Stimulated activated memory B cell treated with anti-CD40 and anti-IgM and Interleukin-4, amounts not matched to agents 10 μg/mL and 1 μg/mL and 100 μg/mL, for 72 hours (primary cell): ENCODE results near the gene PLEKHG4.

Source experiments
- ATAC-seq: fragments of 150-1000 bp; cut with Tn5 transposase; 2 replicates; pipeline ENCODE4 v1.10.0; 2021
- H3K27ac Mint-ChIP-seq: one replicate; pipeline ENCODE4 v1.8.0; 2022; ENCODE audit warnings: mild to moderate bottlenecking, mixed read lengths
- H3K27me3 Mint-ChIP-seq: one replicate; pipeline ENCODE4 v1.8.0; 2022; ENCODE audit warnings: mixed read lengths
- H3K36me3 Mint-ChIP-seq: one replicate; pipeline ENCODE4 v1.8.0; 2022; ENCODE audit warnings: mixed read lengths
- H3K4me1 Mint-ChIP-seq: one replicate; pipeline ENCODE4 v1.8.0; 2022; ENCODE audit warnings: mixed read lengths
- H3K4me3 Mint-ChIP-seq: one replicate; pipeline ENCODE4 v1.8.0; 2022; ENCODE audit warnings: mild to moderate bottlenecking, moderate library complexity, mixed read lengths
- H3K9me3 Mint-ChIP-seq: one replicate; pipeline ENCODE4 v1.8.0; 2022; ENCODE audit warnings: mixed read lengths

PLEKHG4 gene

GRCh38 chr16:67252609-67253497, 26.5 kb upstream of the PLEKHG4 start:
- no peak for ATAC-seq
- no peaks in the 10 kb centered on the region for H3K9me3 Mint-ChIP-seq
- no peak overlapping the region for H3K4me3 Mint-ChIP-seq
- H3K27ac Mint-ChIP-seq = no peak overlapping the region
- H3K4me1 Mint-ChIP-seq = peaks cover 19% of the 10 kb centered on the region
- H3K27me3 Mint-ChIP-seq = peaks cover 28% of the 10 kb centered on the region
- H3K36me3 Mint-ChIP-seq = no peaks in the 10 kb centered on the region

- Mint-ChIP-seq H3K27me3 (peaks cover 10% of the 10 kb centered on the region), H3K36me3 (no peaks in the 10 kb centered on the region), H3K27ac (no peak overlapping the region), H3K4me1 (peaks cover 2% of the 10 kb centered on the region), H3K4me3 (no peak overlapping the region), H3K9me3 (no peaks in the 10 kb centered on the region)
- ATAC-seq = no peak
Measured at GRCh38 chr16:67254801-67255552, 24.4 kb upstream of the PLEKHG4 start.

- Mint-ChIP-seq H3K4me3 (no peak overlapping the region), H3K27me3 (peaks cover 3% of the 10 kb centered on the region)
- no peak for ATAC-seq
Measured at GRCh38 chr16:67255553-67256221, 23.6 kb upstream of the PLEKHG4 start.

GRCh38 chr16:67256701-67257230, 22.6 kb upstream of the PLEKHG4 start:
- H3K4me3 Mint-ChIP-seq = no peak overlapping the region
- ATAC-seq = no peak
- no peaks in the 10 kb centered on the region for H3K27me3 Mint-ChIP-seq
- no peaks in the 10 kb centered on the region for H3K4me1 Mint-ChIP-seq
- no peak overlapping the region for H3K27ac Mint-ChIP-seq
- H3K36me3 Mint-ChIP-seq = no peaks in the 10 kb centered on the region
- no peaks in the 10 kb centered on the region for H3K9me3 Mint-ChIP-seq

More at GRCh38 chr16:67255553-67256221, 23.6 kb upstream of the PLEKHG4 start:
- H3K4me1 Mint-ChIP-seq = no peaks in the 10 kb centered on the region
- no peaks in the 10 kb centered on the region for H3K36me3 Mint-ChIP-seq
- H3K27ac Mint-ChIP-seq = no peak overlapping the region
- H3K9me3 Mint-ChIP-seq = no peaks in the 10 kb centered on the region

- ATAC-seq = no peak
- H3K27ac Mint-ChIP-seq = no peak overlapping the region
- no peaks in the 10 kb centered on the region for H3K4me1 Mint-ChIP-seq
- H3K36me3 Mint-ChIP-seq = no peaks in the 10 kb centered on the region
- H3K9me3 Mint-ChIP-seq = no peaks in the 10 kb centered on the region
- H3K4me3 Mint-ChIP-seq = no peak overlapping the region
- H3K27me3 Mint-ChIP-seq = peaks cover 2% of the 10 kb centered on the region
Measured at GRCh38 chr16:67257486-67258160, 21.7 kb upstream of the PLEKHG4 start.

GRCh38 chr16:67258161-67258835, 21.0 kb upstream of the PLEKHG4 start:
- Mint-ChIP-seq H3K27me3 (peaks cover 9% of the 10 kb centered on the region), H3K36me3 (no peaks in the 10 kb centered on the region), H3K9me3 (no peaks in the 10 kb centered on the region), H3K27ac (no peak overlapping the region), H3K4me3 (no peak overlapping the region), H3K4me1 (no peaks in the 10 kb centered on the region)
- no peak for ATAC-seq

- Mint-ChIP-seq H3K9me3 (no peaks in the 10 kb centered on the region), H3K27ac (no peak overlapping the region)
- ATAC-seq = no peak
Measured at GRCh38 chr16:67259705-67260104, 19.6 kb upstream of the PLEKHG4 start.

GRCh38 chr16:67260426-67261063, 18.8 kb upstream of the PLEKHG4 start:
- H3K27me3 Mint-ChIP-seq = peaks cover 19% of the 10 kb centered on the region
- H3K4me3 Mint-ChIP-seq = no peak overlapping the region
- H3K4me1 Mint-ChIP-seq = no peaks in the 10 kb centered on the region
- H3K36me3 Mint-ChIP-seq = no peaks in the 10 kb centered on the region
- H3K9me3 Mint-ChIP-seq = no peaks in the 10 kb centered on the region
- ATAC-seq = peak; percentile 73
- H3K27ac Mint-ChIP-seq = no peak overlapping the region

More at GRCh38 chr16:67259705-67260104, 19.6 kb upstream of the PLEKHG4 start:
- peaks cover 19% of the 10 kb centered on the region for H3K27me3 Mint-ChIP-seq
- no peaks in the 10 kb centered on the region for H3K4me1 Mint-ChIP-seq
- no peak overlapping the region for H3K4me3 Mint-ChIP-seq
- no peaks in the 10 kb centered on the region for H3K36me3 Mint-ChIP-seq

GRCh38 chr16:67263201-67263600, 16.1 kb upstream of the PLEKHG4 start:
- Mint-ChIP-seq H3K27ac (no peak overlapping the region), H3K4me3 (no peak overlapping the region), H3K27me3 (peaks cover 19% of the 10 kb centered on the region), H3K4me1 (no peaks in the 10 kb centered on the region), H3K9me3 (no peaks in the 10 kb centered on the region), H3K36me3 (no peaks in the 10 kb centered on the region)
- no peak for ATAC-seq

- Mint-ChIP-seq H3K4me1 (no peaks in the 10 kb centered on the region), H3K9me3 (no peaks in the 10 kb centered on the region), H3K36me3 (no peaks in the 10 kb centered on the region), H3K4me3 (no peak overlapping the region), H3K27me3 (peaks cover 19% of the 10 kb centered on the region), H3K27ac (no peak overlapping the region)
- no peak for ATAC-seq
Measured at GRCh38 chr16:67264277-67264676, 15.1 kb upstream of the PLEKHG4 start.

GRCh38 chr16:67264866-67265265, 14.5 kb upstream of the PLEKHG4 start:
- no peak for ATAC-seq

GRCh38 chr16:67265834-67266233, 13.5 kb upstream of the PLEKHG4 start:
- no peaks in the 10 kb centered on the region for H3K9me3 Mint-ChIP-seq
- H3K4me3 Mint-ChIP-seq = no peak overlapping the region
- peaks cover 19% of the 10 kb centered on the region for H3K27me3 Mint-ChIP-seq
- no peak overlapping the region for H3K27ac Mint-ChIP-seq
- H3K4me1 Mint-ChIP-seq = no peaks in the 10 kb centered on the region
- ATAC-seq = no peak
- H3K36me3 Mint-ChIP-seq = no peaks in the 10 kb centered on the region

More at GRCh38 chr16:67264866-67265265, 14.5 kb upstream of the PLEKHG4 start:
- H3K9me3 Mint-ChIP-seq = no peaks in the 10 kb centered on the region
- H3K27ac Mint-ChIP-seq = no peak overlapping the region
- H3K36me3 Mint-ChIP-seq = no peaks in the 10 kb centered on the region
- no peak overlapping the region for H3K4me3 Mint-ChIP-seq
- peaks cover 19% of the 10 kb centered on the region for H3K27me3 Mint-ChIP-seq
- H3K4me1 Mint-ChIP-seq = no peaks in the 10 kb centered on the region

GRCh38 chr16:67268136-67268579, 11.2 kb upstream of the PLEKHG4 start:
- Mint-ChIP-seq H3K27me3 (peaks cover 11% of the 10 kb centered on the region), H3K4me1 (no peaks in the 10 kb centered on the region), H3K4me3 (no peak overlapping the region), H3K27ac (no peak overlapping the region), H3K36me3 (no peaks in the 10 kb centered on the region), H3K9me3 (no peaks in the 10 kb centered on the region)
- ATAC-seq = no peak

GRCh38 chr16:67269766-67270165, 9.6 kb upstream of the PLEKHG4 start:
- Mint-ChIP-seq H3K9me3 (no peaks in the 10 kb centered on the region), H3K36me3 (no peaks in the 10 kb centered on the region), H3K4me3 (no peak overlapping the region), H3K27ac (no peak overlapping the region), H3K27me3 (no peaks in the 10 kb centered on the region), H3K4me1 (no peaks in the 10 kb centered on the region)
- ATAC-seq = no peak
